Hematopoietic multipotent progenitor cell treated with erythropoietin and hydrocortisone succinate and interleukin-3 and kit ligand, for 6 days (in vitro differentiated cells): ENCODE data around the gene TAF3.
A peak's percentile ranks its signal among the peaks of the same experiment; 100 is the strongest.

Experiments
- DNase-seq: peaks from one replicate; pipeline ENCODE4 v3.0.0-alpha.2; 2015

TAF3 gene

GRCh38 chr10:7887174-7887816, 69.0 kb downstream of the TAF3 start:
- DNase-seq = peak; percentile 63

- DNase-seq = no peak
Measured at GRCh38 chr10:7889947-7890542, 71.7 kb downstream of the TAF3 start.

DNA sequence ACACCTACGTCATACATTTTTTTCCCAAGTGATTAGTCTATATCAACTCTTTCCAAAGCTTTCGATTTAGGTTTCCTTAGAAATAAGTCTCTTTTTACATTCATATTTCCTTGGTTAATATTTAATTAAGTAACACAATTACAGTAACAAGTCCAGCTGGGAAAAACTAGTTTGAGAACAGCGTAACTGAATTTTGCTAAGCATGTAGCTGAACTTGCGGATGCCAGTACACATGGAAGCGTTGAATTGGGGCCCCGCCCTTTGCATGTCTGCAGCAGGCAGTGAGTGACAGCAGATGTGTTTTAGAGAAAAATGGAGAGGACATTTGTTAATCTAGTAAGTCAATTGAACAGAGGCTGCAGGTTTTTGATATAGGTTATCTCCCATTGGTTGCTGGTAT, 72.5 kb downstream of the TAF3 start:
- DNase-seq = peak; percentile 32

DNA sequence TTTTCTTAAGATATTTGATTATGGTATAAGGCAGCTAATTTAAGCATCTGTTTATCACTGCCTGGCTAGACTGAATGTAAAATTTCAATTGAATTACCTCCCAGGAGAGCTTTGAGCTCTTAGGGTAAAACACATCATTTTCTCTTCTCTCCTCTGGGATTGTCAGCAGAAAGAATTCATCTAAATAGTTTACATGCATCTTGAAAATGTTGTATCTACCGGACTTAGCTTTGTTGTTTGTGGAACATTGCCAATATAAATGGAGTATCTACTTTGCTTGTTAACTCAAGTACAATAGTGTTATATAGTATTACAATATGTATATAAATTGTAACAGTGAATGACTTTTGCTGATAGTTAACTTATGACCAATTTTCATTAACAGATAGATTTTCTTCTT, 73.3 kb downstream of the TAF3 start:
- no peak for DNase-seq

DNA sequence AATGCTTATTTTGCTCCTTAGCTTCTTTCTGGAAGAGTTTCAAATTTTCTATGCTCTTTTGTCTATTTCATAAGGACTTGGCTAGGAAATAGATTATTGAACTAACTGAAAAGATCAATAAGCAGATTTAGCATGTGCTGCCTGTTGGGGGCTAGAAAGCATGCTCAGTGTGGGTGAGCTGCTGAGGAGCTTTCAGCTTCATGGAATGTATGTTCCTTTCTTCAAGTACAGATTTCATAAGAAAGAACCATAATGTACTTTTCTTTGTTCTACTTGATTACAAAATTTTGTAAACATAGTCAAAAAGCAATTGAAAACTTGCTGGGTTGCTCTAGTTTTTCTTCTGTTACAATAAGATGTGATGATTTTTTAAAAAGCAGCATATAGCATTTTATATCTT, 73.8 kb downstream of the TAF3 start:
- no peak for DNase-seq

DNA sequence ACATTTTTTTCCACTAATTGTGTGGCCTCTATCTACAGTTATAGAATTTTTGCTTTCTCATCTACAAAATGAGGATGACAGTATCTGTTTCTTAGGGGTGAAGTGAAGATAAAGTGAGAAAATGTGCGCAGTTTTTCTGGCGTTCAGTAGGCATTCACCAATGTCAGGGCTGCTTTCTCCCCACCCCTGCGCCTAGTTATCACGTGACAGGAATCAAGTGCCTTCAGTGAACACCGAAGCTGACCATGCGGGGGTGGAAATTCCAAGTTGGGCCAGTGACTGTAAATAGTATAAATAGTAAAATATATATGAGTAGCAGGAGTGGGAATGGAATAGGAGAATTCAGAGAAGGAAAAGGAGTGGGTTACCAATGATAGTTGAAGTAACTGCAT, 77.4 kb downstream of the TAF3 start:
- DNase-seq = no peak

DNA sequence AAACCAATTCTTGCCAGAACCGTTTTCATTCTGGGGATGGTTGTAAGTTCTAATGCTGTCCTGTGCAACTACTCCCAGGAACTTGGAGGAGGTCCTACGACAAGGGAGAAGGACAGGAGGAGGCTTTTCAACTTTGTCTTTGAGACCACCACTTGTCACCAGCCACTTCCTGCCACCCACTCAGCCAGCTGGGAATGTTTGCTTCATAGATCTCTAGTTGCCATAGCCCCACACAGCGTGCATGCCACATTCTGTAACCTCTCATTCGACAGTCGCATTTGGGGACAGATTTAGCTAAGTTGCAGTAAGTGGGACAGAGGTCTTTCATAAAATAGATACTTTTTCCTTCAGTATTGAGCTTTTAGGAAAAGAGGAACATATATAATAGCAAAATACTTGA, 78.0 kb downstream of the TAF3 start:
- DNase-seq = no peak

- DNase-seq = no peak
Measured at GRCh38 chr10:7901256-7901655, 83.0 kb downstream of the TAF3 start.

DNA sequence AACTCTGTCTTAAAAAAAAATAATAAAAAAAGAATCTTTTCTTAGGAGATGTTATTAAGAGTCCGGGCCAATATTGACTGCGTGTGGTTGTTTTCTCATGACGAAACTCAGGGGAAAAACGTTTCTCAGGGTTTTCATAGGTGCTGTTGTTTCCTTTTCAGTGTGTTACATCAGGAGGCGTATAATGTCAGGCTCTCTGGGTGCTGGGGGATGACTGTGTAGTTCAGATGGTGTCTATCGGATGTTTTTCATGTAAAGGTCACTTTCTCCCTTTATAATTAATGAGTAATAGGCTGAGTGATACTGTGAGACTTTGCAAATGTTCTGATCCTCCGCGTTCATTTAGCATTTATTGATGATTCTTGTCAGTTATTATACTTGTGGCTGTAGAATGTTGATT, 84.1 kb downstream of the TAF3 start:
- DNase-seq = no peak

DNA sequence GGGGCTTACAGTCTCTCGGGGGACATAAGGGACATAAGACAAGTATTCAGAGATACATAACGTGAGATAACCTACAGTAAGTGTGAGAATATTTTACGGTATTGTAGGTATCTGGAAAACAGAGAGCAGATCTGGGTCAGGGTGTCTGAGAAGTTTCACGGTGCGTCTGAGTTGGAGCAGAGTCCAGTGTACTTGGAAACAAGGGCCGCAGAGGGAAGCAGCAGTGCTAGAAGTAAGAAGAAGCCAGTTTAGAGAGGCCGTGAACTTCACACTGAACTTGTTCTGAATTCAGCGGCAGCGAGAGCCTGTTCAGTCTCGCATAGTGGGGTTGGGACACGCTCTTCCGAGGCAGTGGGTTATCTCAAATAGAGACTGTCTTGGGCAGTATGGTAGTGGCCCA, 85.5 kb downstream of the TAF3 start:
- no peak for DNase-seq

DNA sequence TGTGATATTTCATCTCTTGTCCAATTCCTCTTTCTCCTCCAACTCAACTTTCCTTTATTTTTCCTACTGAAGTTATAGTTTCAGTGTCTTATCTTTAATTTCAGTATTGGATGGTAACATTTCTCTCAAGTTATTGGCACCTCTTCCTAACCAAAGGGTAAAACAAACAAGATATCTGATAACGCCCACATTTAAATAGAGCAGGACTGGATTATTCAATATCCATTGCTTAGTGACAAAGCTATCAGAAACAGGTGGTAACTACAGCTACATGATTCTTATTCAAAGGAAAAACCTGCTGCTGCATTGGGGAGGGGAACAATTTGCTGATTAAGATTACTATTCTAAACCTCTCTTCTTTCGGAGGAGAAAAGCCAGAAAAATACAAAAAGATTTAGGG, 87.8 kb downstream of the TAF3 start:
- DNase-seq = no peak

GRCh38 chr10:7908541-7909210, 90.4 kb downstream of the TAF3 start:
- DNase-seq = peak; percentile 13

DNA sequence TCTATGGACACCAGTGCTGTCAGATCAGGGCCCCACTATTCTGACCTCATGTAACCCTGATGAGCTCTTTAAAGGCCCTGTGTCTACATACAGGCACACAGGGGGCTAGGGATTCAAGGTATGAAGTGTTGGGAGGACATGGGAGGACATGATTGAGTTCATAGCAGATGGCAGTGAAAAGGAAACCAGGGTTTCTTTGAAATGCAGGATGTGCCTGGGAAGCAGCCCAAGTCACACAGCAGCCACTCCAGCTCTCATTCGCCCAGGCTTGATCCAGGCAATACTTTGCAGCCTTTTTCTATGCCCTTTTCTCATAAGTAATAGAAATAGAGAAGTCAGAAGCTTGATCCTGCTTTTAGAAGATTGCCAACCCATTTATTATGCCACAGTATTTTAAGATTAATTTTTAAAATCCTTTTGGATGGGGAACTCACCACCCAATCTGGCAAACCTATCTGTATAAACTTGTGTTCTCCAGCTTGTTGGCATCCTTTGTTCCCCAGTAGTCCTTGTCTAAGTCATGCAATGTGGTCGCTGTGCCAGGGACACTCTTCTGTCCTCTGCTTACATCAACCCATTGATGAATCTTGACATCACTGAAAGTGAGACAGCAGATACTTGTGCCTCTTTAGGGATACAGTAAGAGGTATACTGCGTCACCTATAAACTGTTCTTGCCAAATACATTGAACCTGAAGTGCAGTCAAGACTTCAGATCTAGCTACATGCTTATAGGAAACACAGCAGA, 95.0 kb downstream of the TAF3 start:
- DNase-seq = no peak

- no peak for DNase-seq
Measured at GRCh38 chr10:7915923-7916536, 97.7 kb downstream of the TAF3 start.

GRCh38 chr10:7917736-7918135, 99.4 kb downstream of the TAF3 start:
- no peak for DNase-seq

DNA sequence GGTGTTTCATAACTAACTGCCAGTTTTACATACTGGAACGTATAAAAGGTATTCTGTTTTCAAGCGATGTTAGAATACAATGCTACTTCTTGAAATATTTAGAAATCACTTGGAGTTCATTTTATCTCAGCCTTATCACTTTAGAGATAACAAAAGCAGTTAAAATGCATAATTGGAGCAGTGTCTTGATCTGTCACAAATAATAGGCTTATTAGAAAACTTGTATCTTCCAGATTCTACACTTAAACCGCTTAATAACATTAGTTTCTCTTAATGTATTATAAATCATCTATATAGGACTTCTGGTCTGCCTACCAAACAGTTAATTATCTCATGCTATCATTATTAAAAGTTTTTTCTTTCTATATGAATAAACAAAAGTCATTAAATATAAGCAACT, 104.4 kb downstream of the TAF3 start:
- DNase-seq = no peak

GRCh38 chr10:7928536-7928935, 110.2 kb downstream of the TAF3 start:
- peak; percentile 21 for DNase-seq

- DNase-seq = no peak
Measured at GRCh38 chr10:7932301-7933036, 114.2 kb downstream of the TAF3 start.

- no peak for DNase-seq
Measured at GRCh38 chr10:7933262-7933661, 115.0 kb downstream of the TAF3 start.

GRCh38 chr10:7933757-7934156, 115.5 kb downstream of the TAF3 start:
- DNase-seq = no peak

DNA sequence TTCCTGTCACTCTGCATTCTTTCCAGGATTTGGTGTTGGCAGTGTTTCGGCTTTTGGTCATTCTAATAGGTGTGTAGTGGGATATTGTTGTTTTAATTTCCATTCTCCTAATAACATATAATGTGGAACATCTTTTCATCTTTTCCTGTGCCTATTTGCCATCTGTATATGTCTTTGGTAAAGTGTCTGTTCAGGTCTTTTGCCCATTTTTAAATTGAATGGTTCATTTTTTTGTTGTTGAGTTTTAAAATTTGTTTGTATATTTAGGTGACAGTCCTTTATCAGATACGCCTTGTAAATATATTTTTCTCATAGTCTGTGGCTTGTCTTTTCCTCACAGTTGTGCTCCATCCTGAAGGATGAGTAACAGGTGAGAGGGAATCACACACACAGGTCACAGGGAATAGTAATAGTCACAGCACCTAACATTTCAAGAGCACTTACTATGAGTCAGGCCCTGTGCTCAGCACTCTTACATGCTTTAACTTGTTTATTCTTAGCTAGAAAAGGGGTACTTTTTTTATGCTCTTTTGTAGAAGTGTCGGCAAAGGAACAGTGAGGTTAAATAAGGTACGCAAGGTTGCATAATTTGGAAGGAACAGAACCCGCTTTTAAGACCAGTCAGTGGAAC, 119.1 kb downstream of the TAF3 start:
- DNase-seq = no peak

DNA sequence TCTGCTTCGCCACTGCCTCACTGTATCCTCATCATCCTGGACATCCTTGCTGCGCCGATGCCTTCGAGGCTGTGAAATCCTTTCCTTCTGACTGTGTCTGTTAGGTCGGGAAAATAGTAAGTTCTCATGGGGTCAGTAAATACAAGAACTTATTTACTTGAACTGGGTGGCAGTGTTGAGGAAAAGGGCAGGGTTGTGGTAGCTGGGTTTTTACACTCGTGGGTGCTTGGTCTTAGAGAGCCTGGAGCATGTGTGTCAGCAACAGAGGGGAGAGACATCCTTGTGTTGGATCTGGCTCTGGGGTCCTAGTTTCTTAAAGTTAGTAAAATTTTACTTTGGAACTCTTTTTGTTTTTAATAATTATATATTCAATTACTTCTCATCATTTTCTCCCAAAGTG, 123.3 kb downstream of the TAF3 start:
- no peak for DNase-seq
